NCI-H69 (cell line): ENCODE measurements around the gene PILRB.
"Not testable (repeated sequence)": the region's sequence is repeated elsewhere in the genome, so short reads cannot be mapped to it uniquely, and the experiment has no call there.

Source experiments
- DNase-seq: peaks from one replicate; lab custom pipeline; 2025; lab: John Stamatoyannopoulos, UW

PILRB gene

GRCh38 chr7:100356416-100357068, 1.4 kb upstream of the PILRB start:
- DNase-seq = no peak

- no peak for DNase-seq
Measured at GRCh38 chr7:100357131-100357561, 771 bp upstream of the PILRB start.

- DNase-seq = no peak
Measured at GRCh38 chr7:100358857-100359212, 918 bp downstream of the PILRB start.

- no peak for DNase-seq
Measured at GRCh38 chr7:100360135-100360854, 2.4 kb downstream of the PILRB start.

GRCh38 chr7:100363098-100363497, 5.2 kb downstream of the PILRB start:
- DNase-seq = no peak

- not testable (repeated sequence) for DNase-seq
Measured at GRCh38 chr7:100363797-100364196, 5.9 kb downstream of the PILRB start.

DNA sequence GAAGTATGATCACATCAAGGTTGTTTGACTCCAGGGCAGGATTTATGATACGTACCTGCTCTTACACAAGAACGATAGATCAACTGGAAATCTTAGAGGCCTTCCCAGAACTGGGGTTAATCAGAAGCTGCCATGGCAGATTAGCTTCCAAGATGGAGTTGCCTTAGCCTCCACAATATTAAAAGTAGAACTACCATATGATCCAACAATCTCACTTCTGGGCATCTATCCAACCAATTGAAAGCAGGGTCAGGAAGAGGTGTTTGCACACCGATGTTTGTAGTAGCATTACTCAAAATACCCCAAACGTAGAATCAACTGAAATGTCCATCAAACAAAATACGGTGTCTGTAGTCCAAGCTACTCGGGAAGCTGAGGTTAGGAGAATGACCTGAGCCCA, 6.6 kb downstream of the PILRB start:
- no peak for DNase-seq

GRCh38 chr7:100365998-100366367, 8.1 kb downstream of the PILRB start:
- not testable (repeated sequence) for DNase-seq

- DNase-seq = no peak
Measured at GRCh38 chr7:100366411-100367250, 8.7 kb downstream of the PILRB start.

DNA sequence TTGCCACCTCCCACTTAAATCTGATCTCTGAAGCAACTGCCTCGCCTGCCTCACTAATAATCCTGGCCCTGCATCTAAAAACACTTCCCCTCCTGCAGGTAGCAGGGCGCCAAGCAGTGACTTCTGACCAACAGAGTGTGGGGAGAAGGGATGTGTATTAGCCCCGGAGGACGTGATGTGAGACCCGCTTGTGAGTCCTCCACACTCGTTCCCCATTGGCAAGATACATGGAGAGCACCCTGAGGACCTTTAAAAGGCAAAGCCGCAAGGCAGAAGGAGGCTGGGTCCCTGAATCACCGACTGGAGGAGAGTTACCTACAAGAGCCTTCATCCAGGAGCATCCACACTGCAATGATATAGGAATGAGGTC, 9.3 kb downstream of the PILRB start:
- DNase-seq = no peak

DNA sequence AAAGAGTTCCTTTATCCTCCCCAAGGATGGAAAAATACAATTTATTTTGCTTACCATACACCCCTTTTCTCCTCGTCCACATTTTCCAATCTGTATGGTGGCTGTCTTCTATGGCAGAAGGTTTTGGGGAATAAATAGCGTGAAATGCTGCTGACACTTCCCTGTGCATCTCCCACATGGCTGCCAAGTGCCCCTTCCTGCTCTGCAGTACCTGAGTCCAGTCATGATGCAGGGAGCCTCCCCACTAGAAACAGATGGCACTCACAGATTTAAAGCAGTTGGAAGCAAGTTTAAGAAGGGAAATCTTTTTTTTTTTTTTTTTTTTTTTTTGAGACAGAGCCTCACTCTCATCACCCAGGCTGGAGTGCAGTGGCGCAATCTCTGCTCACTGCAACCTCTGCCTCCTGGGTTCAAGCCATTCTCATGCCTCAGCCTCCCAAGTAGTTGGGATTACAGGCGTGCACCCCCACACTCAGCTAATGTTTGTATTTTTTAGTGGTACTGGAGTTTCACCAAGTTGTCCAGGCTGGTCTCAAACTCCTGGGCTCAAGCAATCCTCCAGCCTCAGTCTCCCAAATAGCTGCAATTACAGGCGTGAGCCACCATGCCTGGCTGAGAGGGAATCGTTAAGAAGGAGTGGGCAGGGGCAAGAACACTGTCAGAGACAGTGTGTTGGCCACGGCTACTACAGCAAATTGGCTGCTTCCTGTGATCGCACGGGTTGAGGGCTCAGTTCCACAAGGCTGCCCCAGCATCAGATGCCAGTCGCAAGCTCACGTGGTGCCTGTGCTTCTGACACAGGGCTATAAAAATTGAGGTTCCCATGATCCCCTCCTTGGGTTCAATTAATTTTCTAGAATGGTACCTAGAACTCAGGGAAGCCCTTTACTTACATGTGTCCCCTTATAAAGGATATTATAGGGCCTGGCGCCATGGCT, 10.0 kb downstream of the PILRB start:
- DNase-seq = peak; percentile 12

DNA sequence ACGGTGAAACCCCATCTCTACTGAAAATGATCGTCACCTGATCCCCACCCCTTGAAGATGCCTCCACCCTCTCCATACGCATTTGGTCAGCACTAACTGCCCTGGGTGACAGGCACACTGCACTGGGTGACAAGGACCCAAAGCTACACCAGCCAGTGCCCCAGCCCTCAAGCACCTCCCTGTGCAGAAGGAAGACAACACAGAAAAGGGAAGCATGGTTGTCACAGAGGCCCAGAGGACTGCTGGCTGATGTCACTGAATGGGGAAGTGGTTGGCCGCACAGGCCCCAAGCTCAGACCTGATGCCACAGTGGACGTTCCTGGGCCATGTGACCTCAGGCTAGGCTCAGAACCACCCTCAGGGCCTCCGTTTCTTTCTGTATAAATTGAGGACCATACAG, 11.2 kb downstream of the PILRB start:
- DNase-seq = no peak

DNA sequence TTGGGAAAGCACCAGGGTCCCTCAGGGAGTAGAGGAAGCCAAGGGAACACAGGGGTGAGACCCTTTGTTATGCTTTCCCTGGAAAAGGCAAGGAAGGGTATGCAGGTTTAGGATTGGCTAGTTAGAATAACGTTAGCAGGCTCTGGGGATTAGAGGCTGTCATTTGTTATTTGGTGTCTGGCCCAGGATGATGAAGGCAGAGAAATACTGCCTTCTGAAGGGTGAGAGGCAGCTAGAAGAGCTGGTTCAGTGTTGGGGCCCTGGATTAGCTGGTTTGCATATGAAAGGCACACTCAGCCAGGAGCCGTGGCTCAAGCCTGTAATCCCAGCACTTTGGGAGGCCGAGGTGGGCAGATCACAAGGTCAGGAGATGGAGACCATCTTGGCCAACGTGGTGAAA, 12.4 kb downstream of the PILRB start:
- no peak for DNase-seq

DNA sequence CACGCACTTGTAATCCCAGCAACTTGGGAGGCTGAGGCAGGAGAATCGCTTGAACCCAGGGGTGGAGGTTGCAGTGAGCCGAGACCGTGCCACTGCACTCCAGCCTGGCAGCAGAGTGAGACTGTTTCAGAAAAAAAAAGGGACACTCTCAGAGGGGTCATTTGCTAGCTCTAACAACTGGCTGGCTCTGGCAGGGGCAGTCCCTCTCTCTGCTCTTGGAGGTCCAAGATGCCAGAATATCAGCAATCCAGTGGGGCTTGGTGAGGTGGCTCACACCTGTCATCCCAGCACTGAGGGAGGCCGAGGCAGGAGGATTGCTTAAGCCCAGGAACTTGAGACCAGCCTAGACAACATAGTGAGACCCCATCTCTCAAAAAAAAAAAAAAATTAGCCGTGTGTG, 12.8 kb downstream of the PILRB start:
- no peak for DNase-seq

DNA sequence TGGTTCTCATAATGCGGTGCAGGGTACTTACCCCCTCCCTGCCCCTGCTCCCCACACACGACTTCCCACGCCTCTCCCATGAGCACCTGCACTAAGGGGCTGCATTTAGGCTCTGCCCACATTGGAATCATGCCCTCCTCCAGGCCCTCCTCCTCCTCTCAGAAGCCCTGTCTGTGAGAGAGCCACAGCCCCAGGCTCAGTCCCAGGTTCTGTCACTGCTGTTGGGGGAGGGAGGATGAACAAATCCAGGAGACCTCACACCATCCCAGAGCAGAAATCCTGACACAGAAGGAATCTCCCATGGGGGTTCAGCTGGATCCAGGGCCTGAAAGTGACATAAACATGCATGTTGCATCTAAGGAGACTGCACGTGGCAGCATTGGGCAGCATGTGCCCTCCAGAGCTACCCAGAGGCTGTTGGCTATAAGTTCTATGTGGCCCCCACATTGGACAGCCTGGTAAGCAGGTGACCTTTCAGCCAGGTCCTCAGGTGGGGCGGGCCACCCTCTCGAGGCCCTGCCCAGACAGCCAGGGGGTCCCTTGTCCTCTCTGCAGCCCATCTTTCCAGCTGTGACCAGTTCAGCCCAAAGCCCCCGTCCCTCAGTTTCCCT, 13.7 kb downstream of the PILRB start:
- DNase-seq = no peak

- DNase-seq = no peak
Measured at GRCh38 chr7:100372256-100372655, 14.3 kb downstream of the PILRB start.

DNA sequence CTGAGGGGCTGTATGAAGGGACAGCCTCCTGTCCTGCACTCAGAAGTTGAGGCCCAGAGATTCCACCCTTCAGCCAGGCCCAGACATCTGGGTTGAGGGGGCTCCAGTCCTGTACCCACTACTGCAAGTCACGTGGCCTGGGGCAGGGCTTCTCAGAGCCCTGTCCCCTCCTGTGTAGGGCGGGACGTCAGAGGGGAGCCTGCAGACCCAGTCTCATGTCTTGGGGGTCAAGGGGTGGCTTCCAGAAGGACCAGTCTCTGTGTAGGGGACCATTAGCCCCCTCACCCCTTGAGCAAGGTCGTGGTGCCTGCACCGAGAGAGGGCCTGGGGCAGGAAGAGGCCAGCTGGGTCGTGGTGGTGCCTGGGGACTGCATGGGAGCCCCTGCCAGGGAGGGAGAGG, 14.8 kb downstream of the PILRB start:
- no peak for DNase-seq

GRCh38 chr7:100373261-100373831, 15.4 kb downstream of the PILRB start, which contains the start of gene PILRA:
PILRA (plus strand) TSS chr7:100373487; CDS start chr7:100373657, 170 bp downstream.
- DNase-seq = no peak

DNA sequence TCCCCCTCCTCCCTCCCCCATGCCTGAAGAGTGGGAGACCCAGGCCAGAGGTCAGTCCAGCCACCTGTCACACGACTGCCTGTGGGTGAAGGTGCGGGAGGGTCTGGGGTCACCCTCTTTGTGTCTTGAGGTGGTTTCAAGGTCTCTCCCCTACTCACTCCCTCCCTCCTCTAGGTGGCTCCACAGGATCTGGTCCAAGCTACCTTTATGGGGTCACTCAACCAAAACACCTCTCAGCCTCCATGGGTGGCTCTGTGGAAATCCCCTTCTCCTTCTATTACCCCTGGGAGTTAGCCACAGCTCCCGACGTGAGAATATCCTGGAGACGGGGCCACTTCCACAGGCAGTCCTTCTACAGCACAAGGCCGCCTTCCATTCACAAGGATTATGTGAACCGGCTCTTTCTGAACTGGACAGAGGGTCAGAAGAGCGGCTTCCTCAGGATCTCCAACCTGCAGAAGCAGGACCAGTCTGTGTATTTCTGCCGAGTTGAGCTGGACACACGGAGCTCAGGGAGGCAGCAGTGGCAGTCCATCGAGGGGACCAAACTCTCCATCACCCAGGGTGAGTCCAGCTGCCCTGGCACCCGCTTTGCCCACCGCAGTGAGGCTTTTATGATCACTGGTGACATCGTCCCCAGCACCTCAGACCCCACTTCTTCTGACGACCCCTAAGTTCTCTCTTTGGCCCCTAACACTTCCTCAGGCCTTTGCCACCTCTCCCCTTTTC, 16.1 kb downstream of the PILRB start:
- DNase-seq = peak; percentile 13

GRCh38 chr7:100374601-100375000, 16.7 kb downstream of the PILRB start:
- DNase-seq = no peak
